SK-N-MC (cell line): ENCODE measurements around the gene PLXNA4.

Experiments
- DNase-seq: peaks from one replicate; pipeline ENCODE4 v3.0.0-alpha.2; 2011; ENCODE audit warnings: low read depth, low spot score
- H3K27ac ChIP-seq: fragments of 200-600 bp; sonication (generic); 2 replicates; pipeline ENCODE4 v1.5.1; 2016; ENCODE audit warnings: mixed run types
- H3K36me3 ChIP-seq: fragments of 200-600 bp; sonication (generic); 2 replicates; pipeline ENCODE4 v1.6.1; 2017; ENCODE audit warnings: antibody characterized with exemption, low read length, mixed read lengths; ENCODE audit not compliant: insufficient read depth
- H3K4me3 ChIP-seq: fragments of 200-600 bp; sonication (generic); 2 replicates; pipeline ENCODE4 v1.5.1; 2016
- H3K9ac ChIP-seq: fragments of 200-600 bp; sonication (generic); 2 replicates; pipeline ENCODE4 v1.8.0; 2017; ENCODE audit warnings: mixed run types, mixed read lengths; ENCODE audit not compliant: insufficient read length
- H3K9me3 ChIP-seq: fragments of 200-600 bp; sonication (generic); 2 replicates; pipeline ENCODE4 v1.6.1; 2017; ENCODE audit warnings: low read depth, mild to moderate bottlenecking, antibody characterized with exemption, low read length, moderate library complexity, mixed read lengths
- EZH2 ChIP-seq: fragments of 200-600 bp; sonication (generic); IDR thresholded peaks from one replicate; pipeline ENCODE4 v1.6.1; 2017; ENCODE audit warnings: antibody characterized with exemption
- FOXP2 ChIP-seq: optimal IDR thresholded peaks from 2 replicates; pipeline ENCODE3; 2011; ENCODE audit warnings: mild to moderate bottlenecking, moderate library complexity; ENCODE audit not compliant: insufficient read depth; ENCODE audit errors: extremely low read length, control extremely low read depth
- POLR2AphosphoS5 ChIP-seq: IDR thresholded peaks from 2 replicates; pipeline ENCODE4 v1.6.1; 2012; ENCODE audit warnings: mild to moderate bottlenecking, low read depth, low read length, borderline replicate concordance

The PLXNA4 gene

GRCh38 chr7:132109769-132110168 lies 466.5 kb downstream of the PLXNA4 start:
- Histone ChIP-seq H3K9ac (no peak overlapping the region), H3K9me3 (no peaks in the 10 kb centered on the region), H3K36me3 (no peaks in the 10 kb centered on the region), H3K4me3 (no peak overlapping the region), H3K27ac (no peak overlapping the region)
- TF ChIP-seq POLR2AphosphoS5: no peak
- TF ChIP-seq EZH2: no peak
- TF ChIP-seq FOXP2: no peak
- no peak for DNase-seq

- H3K9me3 ChIP-seq: no peaks in the 10 kb centered on the region
- DNase-seq: no peak
Observed at GRCh38 chr7:132108563-132108962, 467.7 kb downstream of the PLXNA4 start.

DNA sequence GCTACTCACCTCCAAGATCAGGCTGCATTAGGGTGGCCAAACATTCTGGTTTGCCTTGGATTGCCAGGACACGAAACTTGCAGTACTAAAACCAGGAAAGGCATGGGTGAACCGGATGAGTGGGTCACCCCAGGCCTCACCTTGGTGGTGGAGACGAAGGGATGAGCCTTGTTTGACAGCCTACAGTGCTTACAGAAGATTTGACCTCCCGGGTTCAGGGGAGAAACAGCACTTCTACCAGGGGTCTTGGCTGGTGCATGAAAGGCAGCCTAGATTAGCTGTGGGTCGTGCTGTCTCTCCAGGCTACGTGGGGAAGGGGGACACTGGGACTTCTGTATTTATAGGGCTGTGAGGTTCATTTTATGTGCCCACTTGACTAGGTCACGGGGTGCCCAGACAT lies 469.8 kb downstream of the PLXNA4 start:
- Histone ChIP-seq H3K9me3 (no peaks in the 10 kb centered on the region), H3K9ac (no peak overlapping the region), H3K36me3 (no peaks in the 10 kb centered on the region), H3K27ac (no peak overlapping the region), H3K4me3 (no peak overlapping the region)
- DNase-seq: no peak
- no peak for TF ChIP-seq EZH2
- TF ChIP-seq POLR2AphosphoS5: no peak
- TF ChIP-seq FOXP2: no peak

More at GRCh38 chr7:132108563-132108962, 467.7 kb downstream of the PLXNA4 start:
- Histone ChIP-seq H3K4me3 (no peak overlapping the region), H3K27ac (no peak overlapping the region), H3K9ac (no peak overlapping the region), H3K36me3 (no peaks in the 10 kb centered on the region)
- no peak for TF ChIP-seq FOXP2
- no peak for TF ChIP-seq POLR2AphosphoS5
- TF ChIP-seq EZH2: no peak

DNA sequence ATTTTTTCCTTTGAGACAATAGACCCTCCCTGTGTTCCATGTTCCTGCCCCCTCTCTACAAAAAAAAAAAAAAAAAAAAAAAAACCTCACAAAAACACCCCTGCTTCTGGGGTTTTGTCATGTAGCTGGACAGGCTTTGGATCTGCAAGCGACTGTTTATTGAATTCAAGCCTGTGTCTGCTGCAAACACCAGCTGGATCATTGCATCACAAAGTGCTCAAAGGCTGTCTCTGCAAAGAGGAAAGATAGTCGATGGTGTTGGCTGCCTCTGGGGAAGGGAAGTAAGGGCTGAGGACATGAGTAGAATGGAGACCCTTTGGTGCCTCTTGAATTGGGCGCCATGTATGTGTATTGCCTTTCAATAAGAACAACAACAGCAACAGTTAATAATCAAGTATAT lies 471.2 kb downstream of the PLXNA4 start:
- Histone ChIP-seq H3K9me3 (no peaks in the 10 kb centered on the region), H3K4me3 (no peak overlapping the region), H3K36me3 (no peaks in the 10 kb centered on the region), H3K27ac (no peak overlapping the region), H3K9ac (no peak overlapping the region)
- no peak for TF ChIP-seq FOXP2
- no peak for TF ChIP-seq POLR2AphosphoS5
- no peak for TF ChIP-seq EZH2
- DNase-seq: no peak

- Histone ChIP-seq H3K9me3 (no peaks in the 10 kb centered on the region), H3K4me3 (no peak overlapping the region), H3K9ac (no peak overlapping the region), H3K27ac (no peak overlapping the region), H3K36me3 (no peaks in the 10 kb centered on the region)
- no peak for TF ChIP-seq POLR2AphosphoS5
- DNase-seq: no peak
Observed at GRCh38 chr7:132103718-132104117, 472.6 kb downstream of the PLXNA4 start.

DNA sequence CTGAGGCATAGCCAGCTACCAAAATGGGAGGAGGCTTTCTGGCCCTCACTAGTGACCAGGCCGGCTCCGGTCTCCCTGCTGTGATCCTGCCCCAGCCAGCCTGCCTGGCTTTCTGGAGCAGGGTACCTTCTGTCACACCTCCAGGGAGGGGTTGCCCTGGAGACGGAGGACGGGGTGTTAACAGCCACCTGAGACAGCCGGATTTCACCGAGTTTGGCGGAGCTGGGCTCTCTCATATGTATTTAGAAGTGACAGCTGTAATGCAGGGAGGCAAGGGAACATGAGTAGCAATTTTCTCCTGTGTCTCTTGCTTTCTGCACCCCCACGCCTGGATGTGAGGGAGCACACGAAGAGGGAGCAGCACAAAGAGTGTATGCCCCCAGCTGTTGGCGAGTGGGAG lies 473.3 kb downstream of the PLXNA4 start:
- Histone ChIP-seq H3K9ac (no peak overlapping the region), H3K9me3 (no peaks in the 10 kb centered on the region), H3K27ac (no peak overlapping the region), H3K4me3 (no peak overlapping the region), H3K36me3 (no peaks in the 10 kb centered on the region)
- no peak for DNase-seq
- TF ChIP-seq FOXP2: no peak
- no peak for TF ChIP-seq POLR2AphosphoS5
- TF ChIP-seq EZH2: no peak

DNA sequence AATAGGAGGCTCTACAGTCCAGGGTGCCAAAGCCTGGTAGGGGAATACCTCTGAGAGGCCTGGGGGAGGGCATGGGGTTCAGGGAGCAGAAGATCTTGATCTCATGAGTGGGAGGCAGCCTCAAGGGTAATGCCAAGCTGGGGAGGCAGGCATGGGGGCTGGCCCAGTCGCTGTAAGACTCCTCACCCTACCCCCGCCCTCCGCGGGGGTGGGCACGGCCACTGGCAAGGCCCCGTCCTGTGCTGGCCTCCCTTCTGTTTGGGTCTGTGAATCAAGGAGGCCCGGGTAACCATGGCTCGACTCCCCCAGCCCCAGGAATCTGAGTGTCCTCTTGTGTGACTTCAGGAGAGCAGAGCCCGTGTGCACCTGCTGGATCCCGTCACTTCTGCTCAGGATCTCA lies 473.9 kb downstream of the PLXNA4 start:
- Histone ChIP-seq H3K9ac (no peak overlapping the region), H3K27ac (no peak overlapping the region)

GRCh38 chr7:132100981-132101380 lies 475.3 kb downstream of the PLXNA4 start:
- TF ChIP-seq FOXP2: no peak
- no peak for TF ChIP-seq POLR2AphosphoS5
- TF ChIP-seq EZH2: no peak
- Histone ChIP-seq H3K9me3 (no peaks in the 10 kb centered on the region), H3K36me3 (no peaks in the 10 kb centered on the region)

More for the DNA sequence above, 473.9 kb downstream of the PLXNA4 start:
- H3K9me3 ChIP-seq: no peaks in the 10 kb centered on the region
- H3K4me3 ChIP-seq: no peak overlapping the region
- no peak for TF ChIP-seq EZH2
- no peak for TF ChIP-seq FOXP2
- TF ChIP-seq POLR2AphosphoS5: no peak
- H3K36me3 ChIP-seq: no peaks in the 10 kb centered on the region
- no peak for DNase-seq

DNA sequence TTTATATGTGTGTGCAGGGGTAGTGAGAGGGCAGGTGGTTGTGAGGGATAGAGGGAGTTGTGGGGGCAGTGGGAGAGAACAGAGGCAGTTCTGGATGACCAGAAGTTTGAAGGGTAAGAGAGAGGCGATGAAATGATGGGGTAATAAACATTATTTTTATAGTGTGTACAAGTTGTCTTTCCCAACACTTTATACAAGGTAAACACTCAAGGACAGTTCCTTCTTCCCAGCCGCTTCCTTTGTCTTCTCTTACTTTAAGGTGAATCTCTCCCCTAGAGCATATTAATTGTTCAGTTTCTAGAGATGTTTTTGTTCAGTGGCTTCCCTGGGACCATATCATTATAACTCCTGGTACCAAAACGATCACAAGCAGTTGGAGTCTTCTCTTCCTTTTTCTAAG lies 475.8 kb downstream of the PLXNA4 start:
- TF ChIP-seq EZH2 (no peak), POLR2AphosphoS5 (no peak), FOXP2 (no peak)
- no peaks in the 10 kb centered on the region for H3K9me3 ChIP-seq
- H3K27ac ChIP-seq: no peak overlapping the region
- no peak overlapping the region for H3K9ac ChIP-seq
- H3K36me3 ChIP-seq: no peaks in the 10 kb centered on the region
- DNase-seq: no peak
- no peak overlapping the region for H3K4me3 ChIP-seq

More at GRCh38 chr7:132100981-132101380, 475.3 kb downstream of the PLXNA4 start:
- DNase-seq: no peak
- H3K9ac ChIP-seq: no peak overlapping the region
- H3K27ac ChIP-seq: no peak overlapping the region
- H3K4me3 ChIP-seq: no peak overlapping the region
